Astrocyte (in vitro differentiated cells and primary cell): ENCODE measurements around the gene RECQL5.

Experiments
- CTCF ChIP-seq: IDR thresholded peaks from 2 replicates; pipeline ENCODE4 v1.5.1; 2011; ENCODE audit warnings: low read depth, mild to moderate bottlenecking, inconsistent platforms, low read length, moderate library complexity; ENCODE audit not compliant: insufficient read depth
- EZH2 ChIP-seq: IDR thresholded peaks from 2 replicates; pipeline ENCODE4 v1.6.1; 2012; ENCODE audit warnings: mild to moderate bottlenecking, low read length, inconsistent platforms; ENCODE audit not compliant: insufficient read depth

GRCh38 chr17:75604034-75604695 lies 62.8 kb downstream of the RECQL5 start:
- TF ChIP-seq CTCF, result no peak
- TF ChIP-seq EZH2, result no peak
